GM12878 (cell line): ENCODE measurements around the gene ZDHHC1. TPM values are rescaled to one million over a fixed set of nuclear protein-coding genes. Genes with fewer than 3 reads are reported as not detected.

Experiments
- ATAC-seq: fragments of 200-7000 bp; cut with Tn5 transposase; 3 replicates; pipeline ENCODE4 v1.9.1; 2020; ENCODE audit warnings: mild to moderate bottlenecking, moderate library complexity
- BruUV-seq: library from RNA; stranded (reverse); fragments of 400-500 nt; replicated peaks from 2 replicates; lab custom pipeline; 2021; lab: Mats Ljungman, UMichigan
- CTCF ChIA-PET: fragments of 300-600 bp; sonication (Branson Sonifier 250); formaldehyde crosslinking; extraction: SDS; loops from one replicate; lab custom pipeline; 2021; ENCODE audit warnings: inconsistent platforms; lab: Yijun Ruan, JAX
- POLR2A ChIA-PET: fragments of 350-600 bp; formaldehyde crosslinking; extraction: SDS; loops from one replicate; lab custom pipeline; 2021; ENCODE audit warnings: inconsistent platforms; lab: Charles Lee
- RAD21 ChIA-PET: fragments of 300-600 bp; sonication (Branson Sonifier 250); formaldehyde crosslinking; loops from one replicate; lab custom pipeline; 2023; ENCODE audit warnings: antibody characterized with exemption; ENCODE audit not compliant: unreplicated experiment; lab: Charles Lee
- SMC1A ChIA-PET: fragments of 300-600 bp; sonication (Branson Sonifier 250); formaldehyde crosslinking; loops from one replicate; lab custom pipeline; 2023; ENCODE audit not compliant: unreplicated experiment, uncharacterized antibody; lab: Charles Lee
- DNase-seq: peaks from one replicate; pipeline ENCODE4 v3.0.0-alpha.2; 2011; ENCODE audit warnings: low read depth, low spot score
- FAIRE-seq: peaks from 3 replicates; lab custom pipeline; 2011; peaks lifted over from hg19 to GRCh38; lab: Jason Lieb, UNC
- H2AFZ ChIP-seq: 2 replicates; pipeline ENCODE4 v1.6.0; 2011; ENCODE audit warnings: low read depth, low read length, control low read depth; ENCODE audit not compliant: control insufficient read depth
- H3K27ac ChIP-seq: 2 replicates; pipeline ENCODE4 v1.5.1; 2011; ENCODE audit warnings: control low read depth; ENCODE audit not compliant: control insufficient read depth, insufficient read depth
- H3K27me3 ChIP-seq, 2 experiments: replicated peaks in 1 of 2; 2 replicates each; pipeline versions ENCODE4 v1.6.0 to v1.6.1; 2011; ENCODE audit warnings: low read length in 1 of 2; ENCODE audit not compliant: control insufficient read depth in 2 of 2, insufficient read depth in 2 of 2
- H3K36me3 ChIP-seq, 2 experiments: 2 replicates each; pipeline ENCODE4 v1.5.1; 2011; ENCODE audit warnings: low read length in 1 of 2; ENCODE audit not compliant: control insufficient read depth in 2 of 2, insufficient read depth in 2 of 2
- H3K4me1 ChIP-seq: 2 replicates; pipeline ENCODE4 v1.6.1; 2011; ENCODE audit warnings: mild to moderate bottlenecking, low read length, moderate library complexity, mixed read lengths; ENCODE audit not compliant: control insufficient read depth, insufficient read depth
- H3K4me2 ChIP-seq: 2 replicates; pipeline ENCODE4 v1.6.0; 2011; ENCODE audit warnings: control low read depth; ENCODE audit not compliant: control insufficient read depth, insufficient read depth
- H3K4me3 ChIP-seq: fragments of 200-600 bp; sonication (generic); 2 replicates; pipeline ENCODE4 v1.5.1; 2016
- H3K79me2 ChIP-seq: 2 replicates; pipeline ENCODE4 v1.6.0; 2011; ENCODE audit warnings: low read length; ENCODE audit not compliant: control insufficient read depth, insufficient read depth
- H3K9ac ChIP-seq: 2 replicates; pipeline ENCODE4 v1.8.0; 2011; ENCODE audit warnings: low read length, control low read depth, mixed read lengths; ENCODE audit not compliant: control insufficient read depth, insufficient read depth
- H3K9me3 ChIP-seq: replicated peaks from 3 replicates; pipeline ENCODE4 v1.5.1; 2011; ENCODE audit warnings: mild to moderate bottlenecking, low read length; ENCODE audit not compliant: control insufficient read depth, insufficient read depth
- H4K20me1 ChIP-seq: 2 replicates; pipeline ENCODE4 v1.6.0; 2011; ENCODE audit not compliant: control insufficient read depth, insufficient read depth
- FOS ChIP-seq: IDR thresholded peaks from 3 replicates; pipeline ENCODE4 v1.6.1; 2011; ENCODE audit warnings: borderline replicate concordance; ENCODE audit not compliant: insufficient read length; ENCODE audit errors: extremely low read depth
- IKZF2 ChIP-seq, 2 experiments: fragments of 450-650 bp; IDR thresholded peaks; 2 replicates each; pipeline ENCODE4 v1.6.1; 2017; ENCODE audit warnings: mild to moderate bottlenecking in 2 of 2, moderate library complexity in 2 of 2
- PAX8 ChIP-seq: fragments of 450-650 bp; IDR thresholded peaks from 2 replicates; pipeline ENCODE4 v1.6.1; 2017; ENCODE audit warnings: mild to moderate bottlenecking, moderate library complexity
- RB1 ChIP-seq: fragments of 450-650 bp; formaldehyde crosslinking; IDR thresholded peaks from 2 replicates; pipeline ENCODE4 v1.6.1; 2017; ENCODE audit warnings: mild to moderate bottlenecking, borderline replicate concordance
- RCOR1 ChIP-seq: conservative IDR thresholded peaks from 2 replicates; pipeline ENCODE4 v1.6.1; 2012; ENCODE audit warnings: low read depth, low read length, improper control_type of control experiment
- SIN3A ChIP-seq: IDR thresholded peaks from 2 replicates; pipeline ENCODE4 v1.6.1; 2012; ENCODE audit warnings: low read depth, low read length, improper control_type of control experiment
- SMC3 ChIP-seq: IDR thresholded peaks from 2 replicates; pipeline ENCODE4 v1.6.1; 2011; ENCODE audit warnings: low read length, improper control_type of control experiment, borderline replicate concordance
- SRF ChIP-seq, 2 experiments: IDR thresholded peaks; 2 replicates each; pipeline ENCODE4 v1.6.1; 2011; ENCODE audit warnings: low read depth in 2 of 2, low read length in 2 of 2, mild to moderate bottlenecking in 1 of 2, moderate library complexity in 1 of 2
- SUPT20H ChIP-seq: IDR thresholded peaks from 2 replicates; pipeline ENCODE4 v1.6.1; 2011; ENCODE audit warnings: low read depth, mild to moderate bottlenecking, low read length, moderate library complexity, borderline replicate concordance; ENCODE audit not compliant: control insufficient read depth
- ZNF207 ChIP-seq: fragments of 450-650 bp; IDR thresholded peaks from 2 replicates; pipeline ENCODE4 v1.6.1; 2014; ENCODE audit warnings: antibody characterized with exemption, mild to moderate bottlenecking, borderline replicate concordance
- ZNF687 ChIP-seq: fragments of 450-650 bp; IDR thresholded peaks from 2 replicates; pipeline ENCODE4 v1.6.1; 2017; ENCODE audit warnings: mild to moderate bottlenecking, moderate library complexity
- ZZZ3 ChIP-seq: IDR thresholded peaks from 2 replicates; pipeline ENCODE4 v1.6.1; 2011; ENCODE audit warnings: low read depth; ENCODE audit not compliant: control insufficient read depth, insufficient read length
- WGBS: methylation state at CpG from one replicate; pipeline ENCODE4 v1.1.6; 2016; ENCODE audit warnings: low lambda C conversion rate; ENCODE audit not compliant: insufficient replicate concordance, insufficient coverage; ENCODE audit errors: missing lambda C conversion rate; 5-methylcytosine and 5-hydroxymethylcytosine counted together
- in situ Hi-C: fragments of 300-500 bp; cut with MboI; formaldehyde crosslinking; loops from 9 replicates; pipeline ENCODE4 v1.14.3; 2018; ENCODE audit warnings: mixed read lengths
- intact Hi-C: fragments of 100-400 bp; cut with micrococcal nuclease; formaldehyde crosslinking; loops from one replicate; pipeline ENCODE4 v1.14.2; 2022; ENCODE audit not compliant: unreplicated experiment
- polyA plus RNA-seq, 11 experiments: library from polyadenylated mRNA; depleted of rRNA in 4 of 11; unstranded in 6 of 11; stranded (reverse) in 5 of 11; fragments of >200 nt; fragmentation: Nextera tagmentation in 4 of 11; fragmentation: Illumina TruSeq in 1 of 11; extraction: Ambion mirVana in 4 of 11; extraction: Trizol in 1 of 11; gene quantifications; 1 replicate in 1 of 11; 2 replicates in 10 of 11; pipeline versions ENCODE4 v1.2.1 to v1.2.3, GENCODE V29; 2011 to 2016; ENCODE audit warnings: inconsistent platforms in 2 of 11, missing spikeins in 2 of 11, low read depth in 1 of 11
- total RNA-seq, 4 experiments: library from RNA; depleted of rRNA in 3 of 4; stranded (reverse); fragments of >200 nt in 3 of 4; fragmentation: Illumina TruSeq in 1 of 4; extraction: Trizol in 1 of 4; gene quantifications; 2 replicates each; pipeline versions ENCODE4 v1.2.1 to v1.2.3, GENCODE V29; 2013 to 2021

Gene ZDHHC1
- total and polyA plus RNA-seq, 10 of the 15 experiments (the other 5 are each of a cell fraction or from before 2014, with no cell fraction given), result 0.07 to 1.2 (median 0.66) TPM; not detected in 2

GRCh38 chr16:67426950-67427349, 10.7 kb upstream of the ZDHHC1 start:
- Histone ChIP-seq H3K4me3 (no peak overlapping the region), H3K36me3 (no peaks in the 10 kb centered on the region), H3K27me3 (peaks cover 12 to 16% of the 10 kb centered on the region in 2 experiments), H3K9me3 (no peaks in the 10 kb centered on the region), H3K4me1 (peaks cover 4% of the 10 kb centered on the region; the same call in 1 of the 2 replicates), H3K4me2 (no peak overlapping the region), H3K79me2 (no peaks in the 10 kb centered on the region), H4K20me1 (no peaks in the 10 kb centered on the region), H3K9ac (no peak overlapping the region), H2AFZ (no peak overlapping the region), H3K27ac (no peak overlapping the region)
- intact Hi-C loops, result no loop called here
- ATAC-seq, result no peak
- no peak for TF ChIP-seq RB1
- no peak for FAIRE-seq
- no peak for DNase-seq
- in situ Hi-C loops, result no loop called here
- SMC1A ChIA-PET, result interaction anchor here (0.6 to 2.8 kb wide), 9 partner anchors 10 to 166 kb away, joined by 3 to 19 read pairs (median 3); partner anchors contain the start of genes ATP6V0D1 and ZDHHC1
- 11% methylated on average over 6 of the region's 7 CpGs for WGBS
- CTCF ChIA-PET, result interaction anchor here (0.7 to 5.6 kb wide), 9 partner anchors 9 to 241 kb away, joined by 3 to 84 read pairs (median 5); partner anchors contain the start of genes ATP6V0D1 and ZDHHC1
- RAD21 ChIA-PET, result interaction anchor here (0.7 to 3.1 kb wide), 10 partner anchors 9 to 89 kb away, joined by 3 to 31 read pairs (median 4); no protein-coding TSS in a partner anchor
- no TSS peak for BruUV-seq
- POLR2A ChIA-PET, result interaction anchor here (0.7 to 1.5 kb wide), 2 partner anchors 39 to 477 kb away, joined by 3 to 4 read pairs; no protein-coding TSS in a partner anchor

- intact Hi-C loops (no loop called here), in situ Hi-C loops (no loop called here)
- no peak for DNase-seq
- no peaks in the 10 kb centered on the region for H4K20me1 ChIP-seq
- no peaks in the 10 kb centered on the region for H3K79me2 ChIP-seq
- no peak for FAIRE-seq
- no peaks in the 10 kb centered on the region for H3K4me1 ChIP-seq
- ChIA-PET POLR2A (interaction anchor here (0.6 kb wide), 1 partner anchor 151 kb away, joined by 3 read pairs; no protein-coding TSS in a partner anchor), CTCF (interaction anchor here (1.1 to 5.6 kb wide), 6 partner anchors 9 to 88 kb away, joined by 3 to 84 read pairs (median 12); partner anchors contain the start of genes ATP6V0D1 and ZDHHC1), SMC1A (interaction anchor here (1.1 to 2.2 kb wide), 3 partner anchors 9 to 50 kb away, joined by 3 to 5 read pairs (median 3); partner anchors contain the start of gene ZDHHC1), RAD21 (interaction anchor here (1.0 to 3.1 kb wide), 3 partner anchors 22 to 165 kb away, joined by 3 to 31 read pairs (median 4); no protein-coding TSS in a partner anchor)
- H3K4me2 ChIP-seq, result no peak overlapping the region
- H3K9ac ChIP-seq, result no peak overlapping the region
- H2AFZ ChIP-seq, result no peak overlapping the region
- H3K27ac ChIP-seq, result no peak overlapping the region
- peaks cover 11 to 12% of the 10 kb centered on the region in 2 experiments for H3K27me3 ChIP-seq
- H3K36me3 ChIP-seq, result no peaks in the 10 kb centered on the region
- H3K9me3 ChIP-seq, result no peaks in the 10 kb centered on the region
- no TSS peak for BruUV-seq
- ATAC-seq, result no peak
- WGBS, result 41% methylated on average over 7 of the region's 7 CpGs
- H3K4me3 ChIP-seq, result no peak overlapping the region
- TF ChIP-seq RCOR1 (no peak), SIN3A (no peak), PAX8 (no peak), ZNF207 (no peak), FOS (no peak), ZNF687 (no peak), SMC3 (no peak), SUPT20H (no peak), SRF (IDR thresholded peaks at IDR 0.05; ENCODE audit: low read depth in 2 of 2, low read length in 2 of 2) (no peak), IKZF2 (IDR thresholded peaks at IDR 0.05) (no peak), ZZZ3 (no peak)
These were observed 9.7 kb upstream of the ZDHHC1 start for GRCh38 chr16:67426022-67426421.
